Loucy (cell line): ENCODE measurements around the gene RGS7BP.

ENCODE experiments used
- EZH2phosphoT487 ChIP-seq: fragments of 200-600 bp; IDR thresholded peaks from 2 replicates; pipeline ENCODE4 v1.6.1; 2018; ENCODE audit warnings: antibody characterized with exemption, mild to moderate bottlenecking, moderate library complexity, borderline replicate concordance
- TF ChIP-seq, protein P1 (sequence below): fragments of 200-600 bp; sonication (generic); conservative IDR thresholded peaks from 2 replicates; pipeline ENCODE4 v1.5.1; 2014; ENCODE audit warnings: mild to moderate bottlenecking, antibody characterized with exemption, low read length

DNA sequence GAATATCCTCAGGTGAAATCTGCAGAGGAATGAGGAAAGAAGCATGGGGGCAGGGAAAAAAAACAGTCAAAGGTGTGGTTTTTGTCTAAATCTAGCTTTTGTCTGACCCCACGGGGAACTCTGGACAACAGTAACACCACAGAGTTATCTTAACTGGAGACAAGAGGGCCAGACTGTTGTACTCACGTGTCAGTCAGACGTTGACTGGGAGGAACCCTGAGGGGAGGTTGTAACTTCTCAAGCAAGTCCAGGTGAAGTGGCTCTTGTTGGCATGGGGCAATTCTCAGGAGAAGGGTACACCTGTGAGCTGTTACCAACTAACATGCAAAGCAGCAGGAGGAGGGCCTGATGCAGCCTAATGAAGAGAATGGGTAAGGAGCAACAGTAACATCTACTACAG is 140.4 kb downstream of the RGS7BP start:
- TF ChIP-seq, protein P1, sequence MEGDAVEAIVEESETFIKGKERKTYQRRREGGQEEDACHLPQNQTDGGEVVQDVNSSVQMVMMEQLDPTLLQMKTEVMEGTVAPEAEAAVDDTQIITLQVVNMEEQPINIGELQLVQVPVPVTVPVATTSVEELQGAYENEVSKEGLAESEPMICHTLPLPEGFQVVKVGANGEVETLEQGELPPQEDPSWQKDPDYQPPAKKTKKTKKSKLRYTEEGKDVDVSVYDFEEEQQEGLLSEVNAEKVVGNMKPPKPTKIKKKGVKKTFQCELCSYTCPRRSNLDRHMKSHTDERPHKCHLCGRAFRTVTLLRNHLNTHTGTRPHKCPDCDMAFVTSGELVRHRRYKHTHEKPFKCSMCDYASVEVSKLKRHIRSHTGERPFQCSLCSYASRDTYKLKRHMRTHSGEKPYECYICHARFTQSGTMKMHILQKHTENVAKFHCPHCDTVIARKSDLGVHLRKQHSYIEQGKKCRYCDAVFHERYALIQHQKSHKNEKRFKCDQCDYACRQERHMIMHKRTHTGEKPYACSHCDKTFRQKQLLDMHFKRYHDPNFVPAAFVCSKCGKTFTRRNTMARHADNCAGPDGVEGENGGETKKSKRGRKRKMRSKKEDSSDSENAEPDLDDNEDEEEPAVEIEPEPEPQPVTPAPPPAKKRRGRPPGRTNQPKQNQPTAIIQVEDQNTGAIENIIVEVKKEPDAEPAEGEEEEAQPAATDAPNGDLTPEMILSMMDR = no peak
- TF ChIP-seq EZH2phosphoT487 = no peak
